ENCODE results near the gene LRRC8A.

DNA sequence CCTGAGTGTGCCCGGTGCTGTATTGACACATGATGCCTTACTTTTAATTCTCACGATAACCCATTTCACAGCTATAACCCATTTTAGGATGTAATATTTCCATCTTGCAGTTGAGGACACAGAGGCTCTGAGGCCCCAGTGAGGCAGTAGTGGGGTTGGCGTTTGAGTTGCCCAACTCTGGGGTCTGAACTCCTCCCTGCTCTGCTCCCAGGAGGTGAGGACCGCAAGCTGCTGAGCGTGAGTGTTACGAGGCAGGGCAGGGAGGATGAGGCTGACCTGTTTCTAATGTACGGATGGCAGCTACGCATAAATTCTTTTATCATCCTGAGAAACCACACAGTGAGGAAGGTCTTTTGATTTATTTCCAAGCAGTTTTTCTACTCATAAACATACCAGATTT, 11.4 kb downstream of the LRRC8A start:
- TF ChIP-seq, protein P1, sequence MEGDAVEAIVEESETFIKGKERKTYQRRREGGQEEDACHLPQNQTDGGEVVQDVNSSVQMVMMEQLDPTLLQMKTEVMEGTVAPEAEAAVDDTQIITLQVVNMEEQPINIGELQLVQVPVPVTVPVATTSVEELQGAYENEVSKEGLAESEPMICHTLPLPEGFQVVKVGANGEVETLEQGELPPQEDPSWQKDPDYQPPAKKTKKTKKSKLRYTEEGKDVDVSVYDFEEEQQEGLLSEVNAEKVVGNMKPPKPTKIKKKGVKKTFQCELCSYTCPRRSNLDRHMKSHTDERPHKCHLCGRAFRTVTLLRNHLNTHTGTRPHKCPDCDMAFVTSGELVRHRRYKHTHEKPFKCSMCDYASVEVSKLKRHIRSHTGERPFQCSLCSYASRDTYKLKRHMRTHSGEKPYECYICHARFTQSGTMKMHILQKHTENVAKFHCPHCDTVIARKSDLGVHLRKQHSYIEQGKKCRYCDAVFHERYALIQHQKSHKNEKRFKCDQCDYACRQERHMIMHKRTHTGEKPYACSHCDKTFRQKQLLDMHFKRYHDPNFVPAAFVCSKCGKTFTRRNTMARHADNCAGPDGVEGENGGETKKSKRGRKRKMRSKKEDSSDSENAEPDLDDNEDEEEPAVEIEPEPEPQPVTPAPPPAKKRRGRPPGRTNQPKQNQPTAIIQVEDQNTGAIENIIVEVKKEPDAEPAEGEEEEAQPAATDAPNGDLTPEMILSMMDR (conservative IDR thresholded peaks at IDR 0.05; ENCODE audit: low read depth, low read length) = no peak
- TF ChIP-seq, protein P2, sequence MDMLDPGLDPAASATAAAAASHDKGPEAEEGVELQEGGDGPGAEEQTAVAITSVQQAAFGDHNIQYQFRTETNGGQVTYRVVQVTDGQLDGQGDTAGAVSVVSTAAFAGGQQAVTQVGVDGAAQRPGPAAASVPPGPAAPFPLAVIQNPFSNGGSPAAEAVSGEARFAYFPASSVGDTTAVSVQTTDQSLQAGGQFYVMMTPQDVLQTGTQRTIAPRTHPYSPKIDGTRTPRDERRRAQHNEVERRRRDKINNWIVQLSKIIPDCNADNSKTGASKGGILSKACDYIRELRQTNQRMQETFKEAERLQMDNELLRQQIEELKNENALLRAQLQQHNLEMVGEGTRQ (IDR thresholded peaks at IDR 0.05; ENCODE audit: low read depth, low read length) = no peak
- no peak for TF ChIP-seq RAD21 (IDR thresholded peaks at IDR 0.05; ENCODE audit: low read length)
- TF ChIP-seq POLR2A (IDR thresholded peaks at IDR 0.05; ENCODE audit: low read depth, low read length) = no peak
- TF ChIP-seq CHD1 (IDR thresholded peaks at IDR 0.05; ENCODE audit: low read depth, low read length) = no peak
